ENCODE measurements around the gene RRP7A. TPM values are rescaled to one million over a fixed set of nuclear protein-coding genes. Genes with fewer than 3 reads are reported as not detected.

Gene RRP7A
- total RNA-seq, 2 donors from 2014 or later, result 13.7 to 23.4 TPM

- Histone ChIP-seq H3K27me3 (no peaks in the 10 kb centered on the region), H3K27ac (no peak overlapping the region), H3K4me3 (no peak overlapping the region), H3K4me1 (peaks cover 3% of the 10 kb centered on the region), H3K9me3 (no peaks in the 10 kb centered on the region), H3K36me3 (replicated peaks in 1 of 2; ENCODE audit: insufficient read depth in 1 of 2, low read depth in 2 of 2) (no peaks in the 10 kb centered on the region)
- WGBS, 2 donors, result 87 to 93% methylated on average over 2 of the region's 2 CpGs
- ATAC-seq (no peak), DNase-seq (no peak)
- TF ChIP-seq, protein P1, sequence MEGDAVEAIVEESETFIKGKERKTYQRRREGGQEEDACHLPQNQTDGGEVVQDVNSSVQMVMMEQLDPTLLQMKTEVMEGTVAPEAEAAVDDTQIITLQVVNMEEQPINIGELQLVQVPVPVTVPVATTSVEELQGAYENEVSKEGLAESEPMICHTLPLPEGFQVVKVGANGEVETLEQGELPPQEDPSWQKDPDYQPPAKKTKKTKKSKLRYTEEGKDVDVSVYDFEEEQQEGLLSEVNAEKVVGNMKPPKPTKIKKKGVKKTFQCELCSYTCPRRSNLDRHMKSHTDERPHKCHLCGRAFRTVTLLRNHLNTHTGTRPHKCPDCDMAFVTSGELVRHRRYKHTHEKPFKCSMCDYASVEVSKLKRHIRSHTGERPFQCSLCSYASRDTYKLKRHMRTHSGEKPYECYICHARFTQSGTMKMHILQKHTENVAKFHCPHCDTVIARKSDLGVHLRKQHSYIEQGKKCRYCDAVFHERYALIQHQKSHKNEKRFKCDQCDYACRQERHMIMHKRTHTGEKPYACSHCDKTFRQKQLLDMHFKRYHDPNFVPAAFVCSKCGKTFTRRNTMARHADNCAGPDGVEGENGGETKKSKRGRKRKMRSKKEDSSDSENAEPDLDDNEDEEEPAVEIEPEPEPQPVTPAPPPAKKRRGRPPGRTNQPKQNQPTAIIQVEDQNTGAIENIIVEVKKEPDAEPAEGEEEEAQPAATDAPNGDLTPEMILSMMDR (IDR thresholded peaks at IDR 0.05), result no peak
- no peak for TF ChIP-seq POLR2A (IDR thresholded peaks at IDR 0.05)
- intact Hi-C loops (cut with DNase I), result no loop called here
These were observed 44.5 kb downstream of the RRP7A start for GRCh38 chr22:42475122-42475521.

- DNase-seq (peak in 2 of 4 donors; percentile 14 to 40), ATAC-seq (peak; percentile 59)
These were observed 46.0 kb downstream of the RRP7A start for GRCh38 chr22:42473484-42474193.

DNA sequence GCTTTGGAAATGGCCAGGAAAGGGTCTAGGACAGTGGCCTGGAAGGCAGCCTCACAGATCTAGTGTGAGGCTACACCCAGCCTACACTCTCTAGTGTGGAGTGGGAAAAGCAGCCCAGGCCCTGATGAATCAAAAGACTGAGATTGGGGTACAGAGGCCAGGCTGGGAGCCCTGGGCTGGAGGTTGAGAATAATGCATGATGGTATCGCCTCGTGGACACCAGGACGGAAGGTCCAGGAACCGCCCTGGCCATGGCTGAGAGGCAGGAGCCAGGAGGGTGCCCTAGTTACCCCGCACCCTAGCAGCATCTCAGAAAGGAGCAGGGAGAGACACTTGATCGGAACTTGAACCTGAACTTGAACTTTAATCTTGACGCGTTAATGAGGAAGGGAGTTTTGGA lies 46.9 kb downstream of the RRP7A start:
- WGBS, 2 donors, result 80 to 84% methylated on average over 8 of the region's 8 CpGs
- no peak overlapping the region for H3K4me3 ChIP-seq
- H3K4me1 ChIP-seq, result peaks cover 3% of the 10 kb centered on the region
- no peak for DNase-seq
- ATAC-seq, result no peak
- no peaks in the 10 kb centered on the region for H3K9me3 ChIP-seq
- TF ChIP-seq POLR2A (IDR thresholded peaks at IDR 0.05), result no peak
- TF ChIP-seq, protein P1 (IDR thresholded peaks at IDR 0.05), result no peak
- H3K27ac ChIP-seq, result no peak overlapping the region
- no peaks in the 10 kb centered on the region for H3K36me3 ChIP-seq (replicated peaks in 1 of 2; ENCODE audit: insufficient read depth in 1 of 2, low read depth in 2 of 2)
- H3K27me3 ChIP-seq, result no peaks in the 10 kb centered on the region
- intact Hi-C loops (cut with DNase I), result no loop called here

More at GRCh38 chr22:42473484-42474193, 46.0 kb downstream of the RRP7A start:
- no peak overlapping the region for H3K4me3 ChIP-seq
- no peak overlapping the region for H3K27ac ChIP-seq
- TF ChIP-seq POLR2A (IDR thresholded peaks at IDR 0.05), result no peak
- TF ChIP-seq, protein P1 (IDR thresholded peaks at IDR 0.05), result peak; percentile 39 to 55 (median 51)
- H3K4me1 ChIP-seq, result peaks cover 3% of the 10 kb centered on the region
- WGBS, 2 donors, result 66 to 75% methylated on average over 5 of the region's 5 CpGs
- H3K9me3 ChIP-seq, result no peaks in the 10 kb centered on the region
- no peaks in the 10 kb centered on the region for H3K27me3 ChIP-seq
- no peaks in the 10 kb centered on the region for H3K36me3 ChIP-seq (replicated peaks in 1 of 2; ENCODE audit: insufficient read depth in 1 of 2, low read depth in 2 of 2)
- intact Hi-C loops (cut with DNase I), result no loop called here

DNA sequence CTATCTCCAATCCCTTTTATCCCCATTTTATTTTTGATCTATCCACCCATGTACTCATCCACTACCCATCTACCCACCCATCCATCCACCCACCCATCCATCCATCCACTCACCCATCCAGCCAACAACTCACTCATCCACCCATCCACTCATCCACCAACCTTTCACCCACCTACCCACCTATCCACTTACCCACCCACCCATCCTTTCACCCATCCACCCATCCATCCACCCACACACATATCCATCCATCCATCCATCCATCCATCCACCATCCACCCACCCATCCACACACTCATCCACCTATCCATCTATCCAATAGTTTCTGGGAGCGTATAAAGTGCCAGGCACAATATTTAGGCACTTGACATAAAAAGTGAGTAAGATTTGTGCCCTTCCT lies 48.2 kb downstream of the RRP7A start:
- intact Hi-C loops (cut with DNase I), result no loop called here
- Histone ChIP-seq H3K4me3 (no peak overlapping the region), H3K4me1 (peaks cover 3% of the 10 kb centered on the region), H3K27me3 (no peaks in the 10 kb centered on the region), H3K9me3 (no peaks in the 10 kb centered on the region), H3K27ac (no peak overlapping the region), H3K36me3 (replicated peaks in 1 of 2; ENCODE audit: insufficient read depth in 1 of 2, low read depth in 2 of 2) (no peaks in the 10 kb centered on the region)
- 67 to 88% methylated on average over 1 of the region's 1 CpG for WGBS, 2 donors
- ATAC-seq (no peak), DNase-seq (no peak)
- TF ChIP-seq, protein P1 (IDR thresholded peaks at IDR 0.05), result no peak
- TF ChIP-seq POLR2A (IDR thresholded peaks at IDR 0.05), result no peak
